Measurements from ENCODE around the gene PTGIS.
A peak's percentile ranks its signal among the peaks of the same experiment; 100 is the strongest.
"Not testable (repeated sequence)": the region's sequence is repeated elsewhere in the genome, so short reads cannot be mapped to it uniquely, and the experiment has no call there.

PTGIS gene

GRCh38 chr20:49567421-49568277 lies at the start of gene PTGIS:
TSS of gene PTGIS (minus strand) at chr20:49568137. CDS start at chr20:49568116, 21 bp downstream.
- no peak for DNase-seq

DNA sequence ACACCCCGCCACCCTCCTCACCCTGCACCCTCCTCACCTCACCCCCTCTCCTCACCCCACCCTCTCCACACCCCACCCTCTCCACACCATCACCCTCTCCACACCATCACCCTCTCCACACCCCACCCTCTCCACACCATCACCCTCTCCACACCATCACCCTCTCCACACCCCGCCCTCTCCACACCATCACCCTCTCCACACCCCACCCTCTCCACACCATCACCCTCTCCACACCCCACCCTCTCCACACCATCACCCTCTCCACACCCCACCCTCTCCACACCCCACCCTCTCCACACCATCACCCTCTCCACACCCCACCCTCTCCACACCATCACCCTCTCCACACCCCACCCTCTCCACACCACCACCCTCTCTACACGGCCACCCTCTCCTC lies 49.5 kb upstream of the PTGIS start:
- not testable (repeated sequence) for DNase-seq

GRCh38 chr20:49616154-49617007 lies 48.4 kb upstream of the PTGIS start:
- no peak for DNase-seq

GRCh38 chr20:49615401-49616153 lies 47.6 kb upstream of the PTGIS start:
- DNase-seq, result no peak

- DNase-seq, result not testable (repeated sequence)
Measured at GRCh38 chr20:49615051-49615400, 47.1 kb upstream of the PTGIS start.

DNA sequence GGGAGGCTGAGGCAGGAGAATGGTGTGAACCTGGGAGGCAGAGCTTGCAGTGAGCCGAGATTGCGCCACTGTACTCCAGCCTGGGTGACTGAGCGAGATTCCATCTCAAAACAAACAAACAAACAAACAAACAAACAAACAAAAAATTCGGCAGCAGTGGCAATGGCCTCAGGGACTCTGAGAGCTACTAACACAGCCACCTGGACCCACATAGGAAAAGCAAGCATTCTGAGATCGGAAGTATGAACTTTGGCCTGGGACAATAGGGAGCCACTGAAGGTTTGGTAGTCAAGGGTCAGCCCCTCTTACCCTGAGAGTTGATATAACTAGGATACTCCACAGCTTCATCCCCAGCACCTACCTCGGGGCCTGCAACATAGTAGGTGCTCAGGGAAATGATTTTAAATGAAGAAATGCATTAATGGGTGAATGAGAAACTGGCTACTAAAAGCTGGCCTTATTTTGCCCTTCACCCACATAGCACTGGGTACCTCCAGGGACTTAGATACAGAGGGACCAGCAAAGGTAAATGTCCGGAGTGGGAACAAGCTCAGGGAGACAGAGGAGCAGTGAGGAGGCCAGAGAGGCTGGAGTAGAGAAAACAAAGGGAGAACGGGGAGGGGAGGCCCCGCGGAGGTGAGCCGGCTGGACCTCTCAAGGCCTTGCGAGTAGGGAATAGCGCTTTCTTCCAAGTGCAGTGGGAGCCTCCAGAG lies 46.6 kb upstream of the PTGIS start:
- no peak for DNase-seq

- no peak for DNase-seq
Measured at GRCh38 chr20:49612127-49612738, 44.3 kb upstream of the PTGIS start.

DNA sequence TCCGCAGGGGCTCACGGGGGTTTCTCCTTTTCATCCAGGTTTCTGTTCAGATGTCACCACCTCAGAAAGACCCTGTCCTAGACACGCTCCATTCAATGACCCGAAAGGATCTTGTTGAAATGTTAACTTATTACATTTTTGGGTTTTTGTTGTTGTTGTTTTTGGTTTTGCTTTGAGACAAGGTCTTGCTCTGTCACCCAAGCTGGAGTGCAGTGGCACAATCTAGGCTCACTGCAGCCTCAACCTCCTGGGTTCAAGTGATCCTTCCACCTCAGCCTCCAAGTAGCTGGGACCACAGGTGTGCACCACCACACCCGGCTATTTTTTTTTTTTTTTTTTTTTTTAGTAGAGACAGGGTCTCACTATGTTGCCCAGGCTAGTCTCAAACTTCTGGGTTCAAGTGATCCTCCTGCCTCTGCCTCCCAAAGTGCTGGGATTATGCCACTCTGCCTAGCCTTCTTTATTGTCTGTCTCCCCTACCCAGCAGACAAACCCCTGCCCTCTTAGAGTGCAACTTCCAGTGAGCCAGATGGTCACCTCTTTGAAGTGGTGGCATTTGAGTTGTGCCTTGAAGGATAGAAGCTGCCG lies 43.7 kb upstream of the PTGIS start:
- DNase-seq, result not testable (repeated sequence)

DNA sequence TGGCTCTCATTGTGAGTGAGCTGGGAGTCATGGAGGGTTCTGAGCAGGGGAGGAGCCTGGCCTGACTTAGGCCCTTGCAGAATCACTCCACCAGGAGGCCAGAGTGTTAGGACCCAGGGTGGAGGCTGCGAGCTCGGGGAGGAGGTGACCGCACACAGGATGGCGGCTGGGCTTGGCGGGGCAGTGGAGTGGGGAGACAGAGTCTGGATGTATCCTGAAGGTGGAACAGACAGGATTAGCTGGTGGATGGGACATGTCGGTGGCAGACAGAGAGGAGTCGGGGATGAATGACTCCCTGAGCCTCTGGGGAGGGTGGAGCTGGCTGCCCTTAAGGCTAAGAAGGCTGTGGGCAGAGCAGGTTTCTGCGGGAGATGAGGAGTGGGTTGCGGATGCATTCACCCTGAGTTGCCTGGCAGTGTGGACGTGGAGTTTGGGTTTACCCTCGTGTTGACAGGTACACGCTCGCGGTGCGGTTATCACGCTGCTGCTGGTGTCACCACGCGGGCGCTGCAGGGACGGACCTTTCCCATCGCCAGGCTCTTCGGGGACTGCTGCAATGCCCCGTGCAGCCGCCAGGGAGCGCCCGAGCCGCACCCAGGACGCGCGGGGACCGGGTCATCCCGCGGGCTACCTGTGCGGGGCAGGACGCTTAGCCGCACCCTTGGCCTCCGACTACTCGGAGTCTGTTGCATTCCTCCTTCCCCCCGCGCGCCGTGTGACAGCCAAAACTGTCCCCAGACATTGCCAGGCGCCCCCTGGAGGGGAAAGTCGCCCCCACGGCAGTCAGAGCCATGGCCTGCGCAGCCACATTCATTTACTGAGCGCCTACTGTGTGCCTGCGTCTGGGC lies 43.0 kb upstream of the PTGIS start:
- DNase-seq, result peak; percentile 77

DNA sequence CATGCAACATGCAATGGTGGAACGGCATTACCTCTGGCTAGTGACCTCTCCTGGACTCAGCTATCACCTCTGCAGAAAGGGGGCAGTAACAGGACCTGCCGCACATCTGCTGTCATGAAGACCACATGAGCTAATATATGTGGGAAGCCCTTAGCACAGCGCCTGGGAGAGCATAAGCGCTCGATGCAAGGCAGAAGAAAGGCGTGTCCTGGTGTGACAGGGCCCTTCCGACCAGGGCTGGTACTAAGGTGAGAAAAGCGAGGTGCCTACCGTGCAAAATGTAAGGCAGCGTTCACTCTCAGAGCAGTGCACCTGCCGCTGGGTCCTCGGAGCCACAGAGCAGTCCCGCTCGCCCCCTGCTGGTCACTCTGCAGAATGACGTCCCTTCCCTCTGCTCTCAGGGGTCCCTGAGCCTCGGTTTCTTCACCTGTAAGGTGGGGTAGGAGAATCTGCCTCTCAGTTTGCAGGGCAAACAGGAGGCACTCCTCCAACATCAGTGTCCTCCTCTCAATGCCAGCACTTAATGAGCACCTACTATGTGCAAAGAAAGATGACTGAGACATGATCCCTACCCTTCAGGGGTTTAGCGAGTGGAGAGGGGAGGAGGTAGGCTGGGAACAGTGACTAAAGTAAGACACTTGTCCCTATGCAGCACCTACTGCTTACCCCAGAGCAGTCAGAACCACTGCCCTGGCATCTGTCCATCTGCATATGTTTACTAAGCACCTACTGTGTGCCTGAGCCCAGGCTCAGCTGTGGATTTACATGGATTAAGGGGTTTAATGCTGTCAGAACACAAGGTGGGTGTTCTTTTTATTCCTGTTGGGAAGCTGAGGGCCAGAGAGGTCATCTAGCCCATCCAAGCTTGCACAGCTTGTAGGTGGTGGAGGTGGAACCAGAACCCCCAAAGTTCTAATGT lies 41.1 kb upstream of the PTGIS start:
- peak; percentile 79 for DNase-seq

GRCh38 chr20:49607568-49607967 lies 39.6 kb upstream of the PTGIS start:
- no peak for DNase-seq

DNA sequence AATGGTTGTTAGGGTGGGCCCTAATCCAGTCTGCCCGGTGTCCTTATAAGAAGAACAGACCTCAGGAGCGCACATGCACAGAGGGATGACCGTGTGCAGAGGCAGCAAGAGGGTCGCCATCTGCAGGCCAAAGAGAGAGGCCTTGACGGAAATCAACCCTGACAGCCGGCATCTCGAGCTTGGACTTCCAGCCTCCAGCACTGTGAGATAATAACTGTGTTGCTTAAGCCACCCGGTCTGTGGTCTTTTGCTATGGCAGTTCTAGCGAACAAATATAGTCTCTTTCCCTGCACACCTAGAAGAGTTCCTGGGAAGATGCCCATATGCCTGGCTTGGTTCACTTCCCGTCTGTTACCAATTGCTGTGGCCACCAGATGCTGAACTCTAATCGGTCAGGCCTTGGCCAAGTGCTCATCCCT lies 35.3 kb upstream of the PTGIS start:
- DNase-seq, result no peak

GRCh38 chr20:49602345-49603208 lies 34.6 kb upstream of the PTGIS start:
- no peak for DNase-seq

- DNase-seq, result no peak
Measured at GRCh38 chr20:49601153-49601924, 33.4 kb upstream of the PTGIS start.

- DNase-seq, result no peak
Measured at GRCh38 chr20:49599746-49600113, 31.8 kb upstream of the PTGIS start.

GRCh38 chr20:49597825-49598395 lies 30.0 kb upstream of the PTGIS start:
- DNase-seq, result no peak

DNA sequence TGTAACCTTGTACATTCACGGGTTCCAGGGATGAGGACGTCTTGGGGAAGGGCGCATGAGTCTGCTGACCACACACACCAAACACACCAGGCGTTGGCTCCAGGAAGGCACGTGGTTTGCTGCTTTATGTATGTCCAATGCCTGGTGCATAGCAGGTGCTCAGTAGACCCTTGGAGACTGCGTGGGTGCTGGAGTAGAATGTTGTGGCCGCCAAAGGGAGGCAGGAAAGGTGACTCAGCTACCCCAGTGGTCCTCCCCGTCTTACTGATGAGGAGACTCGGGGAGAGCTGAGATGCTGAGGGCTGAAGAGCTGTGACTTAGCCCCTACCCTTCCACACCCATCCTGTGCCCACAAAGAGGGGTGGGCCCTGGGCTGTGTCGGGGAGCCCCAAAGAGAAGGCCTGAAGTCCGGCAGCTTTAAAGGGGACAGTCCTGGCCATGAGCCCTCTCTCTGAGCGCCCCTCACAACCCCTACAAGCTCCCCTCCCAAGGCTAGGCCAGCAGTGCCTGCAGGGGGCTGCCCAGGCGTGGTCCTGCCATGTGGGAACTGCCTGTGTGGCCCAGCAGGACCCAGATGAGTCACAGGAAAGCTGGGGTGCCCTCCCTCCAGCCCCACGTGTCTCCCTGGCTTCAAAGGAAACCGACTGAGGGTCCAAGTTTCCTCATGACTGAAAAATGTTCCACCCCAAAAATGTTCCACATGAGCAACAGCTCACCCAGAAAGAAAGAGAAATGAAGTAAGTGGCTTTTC lies 28.0 kb upstream of the PTGIS start:
- peak; percentile 35 for DNase-seq
